ENCODE data around the gene COQ5.
"Not testable (repeated sequence)": the region's sequence is repeated elsewhere in the genome, so short reads cannot be mapped to it uniquely, and the experiment has no call there.

Gene COQ5

GRCh38 chr12:120529641-120530417 is 871 bp upstream of the COQ5 start:
- DNase-seq (ENCODE audit: low read depth), result no peak

GRCh38 chr12:120522568-120522967 is 6.4 kb downstream of the COQ5 start:
- no peak for DNase-seq (ENCODE audit: low read depth)

- not testable (repeated sequence) for DNase-seq (ENCODE audit: low read depth)
Observed at GRCh38 chr12:120519324-120519723, 9.6 kb downstream of the COQ5 start.

GRCh38 chr12:120515496-120515895 is 13.5 kb downstream of the COQ5 start:
- no peak for DNase-seq (ENCODE audit: low read depth)

- no peak for DNase-seq (ENCODE audit: low read depth)
Observed at GRCh38 chr12:120514002-120514401, 15.0 kb downstream of the COQ5 start.

GRCh38 chr12:120508537-120508936 is 20.4 kb downstream of the COQ5 start:
- DNase-seq (ENCODE audit: low read depth), result no peak

- no peak for DNase-seq (ENCODE audit: low read depth)
Observed at GRCh38 chr12:120504587-120504986, 24.4 kb downstream of the COQ5 start.

- no peak for DNase-seq (ENCODE audit: low read depth)
Observed at GRCh38 chr12:120500581-120500980, 28.4 kb downstream of the COQ5 start.

- no peak for DNase-seq (ENCODE audit: low read depth)
Observed at GRCh38 chr12:120498870-120499515, 30.0 kb downstream of the COQ5 start.

GRCh38 chr12:120497524-120498150 is 31.3 kb downstream of the COQ5 start:
- no peak for DNase-seq (ENCODE audit: low read depth)

GRCh38 chr12:120496413-120497340 is 32.3 kb downstream of the COQ5 start:
- DNase-seq (ENCODE audit: low read depth), result peak; percentile 13

- DNase-seq (ENCODE audit: low read depth), result peak; percentile 96
Observed at GRCh38 chr12:120495731-120496412, 33.1 kb downstream of the COQ5 start, which contains the start of gene DYNLL1. DYNLL1 (plus strand) TSS chr12:120496113; CDS start chr12:120496422, 309 bp downstream.

GRCh38 chr12:120495186-120495730 is 33.7 kb downstream of the COQ5 start:
- no peak for DNase-seq (ENCODE audit: low read depth)

- DNase-seq (ENCODE audit: low read depth), result no peak
Observed at GRCh38 chr12:120490833-120491512, 38.0 kb downstream of the COQ5 start.

GRCh38 chr12:120490325-120490724 is 38.6 kb downstream of the COQ5 start:
- DNase-seq (ENCODE audit: low read depth), result no peak

GRCh38 chr12:120489018-120489417 is 39.9 kb downstream of the COQ5 start:
- DNase-seq (ENCODE audit: low read depth), result no peak

GRCh38 chr12:120488057-120488640 is 40.8 kb downstream of the COQ5 start:
- DNase-seq (ENCODE audit: low read depth), result no peak

GRCh38 chr12:120487552-120487951 is 41.4 kb downstream of the COQ5 start:
- DNase-seq (ENCODE audit: low read depth), result not testable (repeated sequence)

GRCh38 chr12:120485961-120486881 is 42.7 kb downstream of the COQ5 start:
- DNase-seq (ENCODE audit: low read depth), result no peak

All from stimulated activated CD8-positive, alpha-beta memory T cell treated with anti-CD3 and anti-CD28 coated beads, Interleukin-15, amount 100 ng/mL, for 24 hours (primary cell).